GM12891 (cell line): ENCODE results near the gene CHRM2.

ENCODE experiments used
- DNase-seq: peaks from one replicate; pipeline ENCODE4 v3.0.0; 2011; ENCODE audit warnings: low spot score; ENCODE audit not compliant: insufficient read length
- FAIRE-seq: peaks from 2 replicates; lab custom pipeline; 2011; peaks lifted over from hg19 to GRCh38; lab: Jason Lieb, UNC
- PAX5 ChIP-seq: IDR thresholded peaks from 2 replicates; pipeline ENCODE4 v1.6.1; 2011; ENCODE audit warnings: low read length, moderate library complexity, mild to moderate bottlenecking; ENCODE audit not compliant: insufficient read depth, severe bottlenecking
- POLR2A ChIP-seq: IDR thresholded peaks from 2 replicates; pipeline ENCODE4 v1.6.1; 2011; ENCODE audit warnings: low read depth, low read length, control low read depth
- POLR2AphosphoS5 ChIP-seq: IDR thresholded peaks from 2 replicates; pipeline ENCODE4 v1.6.1; 2011; ENCODE audit warnings: low read depth, low read length, control low read depth
- POU2F2 ChIP-seq: IDR thresholded peaks from 2 replicates; pipeline ENCODE4 v1.6.1; 2011; ENCODE audit warnings: low read depth, mild to moderate bottlenecking, control low read depth, low read length, moderate library complexity
- SPI1 ChIP-seq: IDR thresholded peaks from 2 replicates; pipeline ENCODE4 v1.6.1; 2011; ENCODE audit warnings: low read depth, low read length, control low read depth
- TAF1 ChIP-seq: IDR thresholded peaks from 2 replicates; pipeline ENCODE4 v1.6.1; 2011; ENCODE audit warnings: low read depth, low read length, control low read depth

CHRM2 gene

GRCh38 chr7:136947347-136947746, 78.9 kb downstream of the CHRM2 start:
- no peak for TF ChIP-seq POU2F2

DNA sequence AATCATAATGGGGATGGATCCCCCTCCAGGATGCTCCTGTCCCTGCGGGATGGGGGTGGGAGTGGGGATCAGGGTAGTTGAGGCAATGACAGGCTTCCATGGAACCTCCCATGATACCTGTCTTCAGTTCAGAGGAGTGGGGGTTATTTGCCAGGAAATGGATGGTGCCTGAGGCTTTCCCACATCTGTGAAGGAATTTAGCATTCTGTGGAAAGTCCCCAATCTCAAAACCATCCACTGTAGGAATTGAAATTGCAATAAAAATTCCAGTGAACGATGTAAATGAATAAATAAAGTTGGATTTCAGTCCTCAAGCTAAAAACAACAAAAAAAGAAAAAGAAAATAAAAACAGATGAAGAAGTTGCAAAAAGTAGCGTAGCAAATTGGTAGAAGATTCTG, 81.9 kb downstream of the CHRM2 start:
- FAIRE-seq (no peak), DNase-seq (no peak)
- TF ChIP-seq POU2F2 (no peak), TAF1 (no peak), POLR2AphosphoS5 (no peak), SPI1 (no peak), PAX5 (no peak), POLR2A (no peak)

More at GRCh38 chr7:136947347-136947746, 78.9 kb downstream of the CHRM2 start:
- FAIRE-seq, result no peak
- DNase-seq, result no peak

DNA sequence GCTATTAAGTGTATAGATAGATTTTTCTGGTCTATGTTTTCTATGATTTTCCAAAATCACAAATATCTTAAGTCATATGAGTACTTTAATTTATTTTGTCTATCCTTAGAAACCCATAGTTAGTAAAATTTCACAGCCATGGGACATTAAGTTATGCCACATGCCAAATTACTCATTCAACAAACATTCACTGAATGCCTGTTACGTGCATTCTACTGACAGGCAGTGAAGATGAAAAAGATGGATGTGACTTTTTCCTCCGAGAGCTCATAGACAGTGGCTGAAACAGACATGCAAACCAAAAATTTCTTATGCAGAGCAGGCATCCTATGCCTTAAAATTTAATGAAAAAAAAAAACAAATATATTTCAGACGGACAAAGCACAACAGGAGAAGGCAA, 84.9 kb downstream of the CHRM2 start:
- no peak for DNase-seq
- FAIRE-seq, result no peak
- no peak for TF ChIP-seq POLR2A
- TF ChIP-seq PAX5, result no peak
- TF ChIP-seq SPI1, result no peak
- no peak for TF ChIP-seq POLR2AphosphoS5
- TF ChIP-seq POU2F2, result no peak
- TF ChIP-seq TAF1, result no peak

- DNase-seq (no peak), FAIRE-seq (no peak)
- TF ChIP-seq SPI1, result no peak
- TF ChIP-seq TAF1, result no peak
- TF ChIP-seq POU2F2, result no peak
- no peak for TF ChIP-seq POLR2A
Measured at GRCh38 chr7:136956232-136956631, 87.8 kb downstream of the CHRM2 start.

DNA sequence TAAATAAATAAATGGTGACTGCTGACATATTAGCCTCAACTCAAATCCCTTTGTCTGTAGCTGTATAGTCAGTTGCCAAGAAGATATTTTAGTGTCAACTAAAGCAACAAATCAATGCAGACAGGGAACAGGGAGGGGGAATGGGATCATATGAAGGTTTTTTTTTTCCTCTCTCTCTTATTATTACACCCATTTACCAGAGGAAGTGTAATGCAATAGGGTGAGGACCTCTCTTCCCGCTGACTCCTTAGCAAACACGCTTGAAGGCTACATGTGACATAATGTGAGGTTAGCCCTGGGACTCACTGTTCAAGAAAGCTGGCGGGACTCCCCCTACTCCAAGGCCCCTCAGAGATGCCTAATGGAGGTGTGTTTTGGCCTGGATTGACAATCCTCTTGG, 88.2 kb downstream of the CHRM2 start:
- FAIRE-seq (no peak), DNase-seq (no peak)
- TF ChIP-seq PAX5 (no peak), TAF1 (no peak), POLR2A (no peak), POLR2AphosphoS5 (no peak), POU2F2 (no peak), SPI1 (no peak)

GRCh38 chr7:136957391-136957790, 88.9 kb downstream of the CHRM2 start:
- TF ChIP-seq POLR2A, result no peak
- TF ChIP-seq POU2F2, result no peak
- no peak for TF ChIP-seq PAX5
- no peak for TF ChIP-seq POLR2AphosphoS5
- no peak for TF ChIP-seq SPI1
- no peak for TF ChIP-seq TAF1
- no peak for DNase-seq
- no peak for FAIRE-seq

- no peak for DNase-seq
- TF ChIP-seq SPI1, result no peak
- no peak for TF ChIP-seq POLR2AphosphoS5
- TF ChIP-seq PAX5, result no peak
- TF ChIP-seq POU2F2, result no peak
- no peak for TF ChIP-seq TAF1
- TF ChIP-seq POLR2A, result no peak
- no peak for FAIRE-seq
Measured at GRCh38 chr7:136958016-136958415, 89.6 kb downstream of the CHRM2 start.

GRCh38 chr7:136964347-136964746, 95.9 kb downstream of the CHRM2 start:
- TF ChIP-seq TAF1 (no peak), PAX5 (no peak), SPI1 (no peak), POU2F2 (no peak), POLR2A (no peak), POLR2AphosphoS5 (no peak)
- FAIRE-seq, result no peak
- DNase-seq, result no peak

GRCh38 chr7:136966825-136967224, 98.4 kb downstream of the CHRM2 start:
- FAIRE-seq (no peak), DNase-seq (no peak)
- TF ChIP-seq POU2F2 (no peak), POLR2A (no peak)

DNA sequence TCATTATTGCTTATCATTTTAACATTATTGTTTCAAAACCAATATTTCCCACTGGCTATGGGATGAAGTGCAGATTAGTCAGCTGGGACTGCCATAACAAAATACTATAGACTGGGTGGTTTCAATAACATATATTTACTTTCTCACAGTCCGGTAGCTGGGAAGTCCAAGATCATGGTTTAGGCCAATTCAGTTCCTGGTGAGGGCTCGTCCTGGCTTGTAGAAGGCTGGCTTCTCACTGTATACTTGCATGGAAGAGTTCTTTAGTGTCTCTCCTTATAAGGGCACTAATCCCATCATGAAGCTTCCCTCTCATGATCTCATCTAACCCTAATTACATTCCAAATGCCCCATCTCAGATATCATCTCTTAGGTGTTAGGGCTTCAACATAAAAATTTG, 101.3 kb downstream of the CHRM2 start:
- DNase-seq (no peak), FAIRE-seq (no peak)
- TF ChIP-seq POLR2A (no peak), SPI1 (no peak), POLR2AphosphoS5 (no peak), TAF1 (no peak), POU2F2 (no peak), PAX5 (no peak)

DNA sequence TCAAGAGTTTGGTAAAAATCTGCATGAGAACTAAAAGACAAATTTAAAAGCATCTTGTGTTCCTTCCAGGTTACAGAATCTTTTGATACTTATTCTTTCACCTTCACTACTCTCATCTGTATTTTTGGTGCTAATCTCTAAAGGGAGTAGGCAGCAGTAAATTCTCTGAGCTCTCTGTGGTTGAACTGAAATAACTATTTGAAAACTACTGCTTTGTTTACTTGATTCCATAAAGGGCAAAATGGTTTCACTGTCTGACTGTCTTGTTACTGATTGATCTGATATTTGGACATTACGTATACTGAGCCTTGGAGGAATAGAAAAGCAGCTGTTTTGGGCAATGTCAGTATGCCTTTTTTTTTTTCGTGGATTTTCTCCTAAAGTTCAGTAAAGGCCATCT, 103.3 kb downstream of the CHRM2 start:
- no peak for FAIRE-seq
- TF ChIP-seq POLR2A (no peak), PAX5 (no peak), POU2F2 (no peak), SPI1 (no peak), POLR2AphosphoS5 (no peak), TAF1 (no peak)
- DNase-seq, result no peak
